GM12878 (cell line): ENCODE results near the gene RPL3. TPM values are rescaled to one million over a fixed set of nuclear protein-coding genes. Genes with fewer than 3 reads are reported as not detected.

Experiments used
- ATAC-seq: fragments of 200-7000 bp; cut with Tn5 transposase; 3 replicates; pipeline ENCODE4 v1.9.1; 2020; ENCODE audit warnings: mild to moderate bottlenecking, moderate library complexity
- BruUV-seq: library from RNA; stranded (reverse); fragments of 400-500 nt; replicated peaks from 2 replicates; lab custom pipeline; 2021; lab: Mats Ljungman, UMichigan
- CTCF ChIA-PET: fragments of 300-600 bp; sonication (Branson Sonifier 250); formaldehyde crosslinking; extraction: SDS; loops from one replicate; lab custom pipeline; 2021; ENCODE audit warnings: inconsistent platforms; lab: Yijun Ruan, JAX
- POLR2A ChIA-PET: fragments of 350-600 bp; formaldehyde crosslinking; extraction: SDS; loops from one replicate; lab custom pipeline; 2021; ENCODE audit warnings: inconsistent platforms; lab: Charles Lee
- RAD21 ChIA-PET: fragments of 300-600 bp; sonication (Branson Sonifier 250); formaldehyde crosslinking; loops from one replicate; lab custom pipeline; 2023; ENCODE audit warnings: antibody characterized with exemption; ENCODE audit not compliant: unreplicated experiment; lab: Charles Lee
- SMC1A ChIA-PET: fragments of 300-600 bp; sonication (Branson Sonifier 250); formaldehyde crosslinking; loops from one replicate; lab custom pipeline; 2023; ENCODE audit not compliant: unreplicated experiment, uncharacterized antibody; lab: Charles Lee
- DNase-seq: peaks from one replicate; pipeline ENCODE4 v3.0.0-alpha.2; 2011; ENCODE audit warnings: low read depth, low spot score
- FAIRE-seq: peaks from 3 replicates; lab custom pipeline; 2011; peaks lifted over from hg19 to GRCh38; lab: Jason Lieb, UNC
- H2AFZ ChIP-seq: 2 replicates; pipeline ENCODE4 v1.6.0; 2011; ENCODE audit warnings: low read depth, low read length, control low read depth; ENCODE audit not compliant: control insufficient read depth
- H3K27ac ChIP-seq: 2 replicates; pipeline ENCODE4 v1.5.1; 2011; ENCODE audit warnings: control low read depth; ENCODE audit not compliant: control insufficient read depth, insufficient read depth
- H3K27me3 ChIP-seq, 2 experiments: replicated peaks in 1 of 2; 2 replicates each; pipeline versions ENCODE4 v1.6.0 to v1.6.1; 2011; ENCODE audit warnings: low read length in 1 of 2; ENCODE audit not compliant: control insufficient read depth in 2 of 2, insufficient read depth in 2 of 2
- H3K36me3 ChIP-seq, 2 experiments: 2 replicates each; pipeline ENCODE4 v1.5.1; 2011; ENCODE audit warnings: low read length in 1 of 2; ENCODE audit not compliant: control insufficient read depth in 2 of 2, insufficient read depth in 2 of 2
- H3K4me1 ChIP-seq: 2 replicates; pipeline ENCODE4 v1.6.1; 2011; ENCODE audit warnings: mild to moderate bottlenecking, low read length, moderate library complexity, mixed read lengths; ENCODE audit not compliant: control insufficient read depth, insufficient read depth
- H3K4me2 ChIP-seq: 2 replicates; pipeline ENCODE4 v1.6.0; 2011; ENCODE audit warnings: control low read depth; ENCODE audit not compliant: control insufficient read depth, insufficient read depth
- H3K4me3 ChIP-seq: fragments of 200-600 bp; sonication (generic); 2 replicates; pipeline ENCODE4 v1.5.1; 2016
- H3K79me2 ChIP-seq: 2 replicates; pipeline ENCODE4 v1.6.0; 2011; ENCODE audit warnings: low read length; ENCODE audit not compliant: control insufficient read depth, insufficient read depth
- H3K9ac ChIP-seq: 2 replicates; pipeline ENCODE4 v1.8.0; 2011; ENCODE audit warnings: low read length, control low read depth, mixed read lengths; ENCODE audit not compliant: control insufficient read depth, insufficient read depth
- H3K9me3 ChIP-seq: replicated peaks from 3 replicates; pipeline ENCODE4 v1.5.1; 2011; ENCODE audit warnings: mild to moderate bottlenecking, low read length; ENCODE audit not compliant: control insufficient read depth, insufficient read depth
- H4K20me1 ChIP-seq: 2 replicates; pipeline ENCODE4 v1.6.0; 2011; ENCODE audit not compliant: control insufficient read depth, insufficient read depth
- BMI1 ChIP-seq: fragments of 450-650 bp; IDR thresholded peaks from 2 replicates; pipeline ENCODE4 v1.6.1; 2016; ENCODE audit warnings: mild to moderate bottlenecking, moderate library complexity, borderline replicate concordance
- CBFB ChIP-seq: IDR thresholded peaks from 2 replicates; pipeline ENCODE4 v1.6.1; 2016; ENCODE audit warnings: antibody characterized with exemption, low read depth
- EGR1 ChIP-seq, 2 experiments: IDR thresholded peaks; 1 replicate in 1 of 2; 2 replicates in 1 of 2; pipeline ENCODE4 v1.6.1; 2011 to 2012; ENCODE audit warnings: low read depth in 2 of 2, low read length in 2 of 2, borderline replicate concordance in 1 of 2, mild to moderate bottlenecking in 1 of 2, moderate library complexity in 1 of 2
- HDAC6 ChIP-seq: fragments of 200-600 bp; sonication (generic); IDR thresholded peaks from one replicate; pipeline ENCODE4 v1.8.0; 2017; ENCODE audit warnings: antibody characterized with exemption; ENCODE audit not compliant: unreplicated experiment
- PAX5 ChIP-seq: IDR thresholded peaks from 2 replicates; pipeline ENCODE4 v1.6.1; 2011; ENCODE audit warnings: low read depth, low read length, borderline replicate concordance
- RELA ChIP-seq: fragments of 450-650 bp; IDR thresholded peaks from 2 replicates; pipeline ENCODE4 v1.8.0; 2014; ENCODE audit warnings: borderline replicate concordance; ENCODE audit not compliant: partially characterized antibody
- TARDBP ChIP-seq: IDR thresholded peaks from 2 replicates; pipeline ENCODE4 v1.6.1; 2016; ENCODE audit warnings: borderline replicate concordance
- TCF3 ChIP-seq: IDR thresholded peaks from 2 replicates; pipeline ENCODE4 v1.6.1; 2012; ENCODE audit warnings: low read depth, mild to moderate bottlenecking, low read length, borderline replicate concordance; ENCODE audit not compliant: insufficient read depth
- ZNF24 ChIP-seq: fragments of 450-650 bp; IDR thresholded peaks from 2 replicates; pipeline ENCODE4 v1.6.1; 2017; ENCODE audit warnings: antibody characterized with exemption, mild to moderate bottlenecking
- ZSCAN29 ChIP-seq: fragments of 450-650 bp; IDR thresholded peaks from 2 replicates; pipeline ENCODE4 v1.6.1; 2017; ENCODE audit warnings: mild to moderate bottlenecking, moderate library complexity
- WGBS: methylation state at CpG from one replicate; pipeline ENCODE4 v1.1.6; 2016; ENCODE audit warnings: low lambda C conversion rate; ENCODE audit not compliant: insufficient replicate concordance, insufficient coverage; ENCODE audit errors: missing lambda C conversion rate; 5-methylcytosine and 5-hydroxymethylcytosine counted together
- in situ Hi-C: fragments of 300-500 bp; cut with MboI; formaldehyde crosslinking; loops from 9 replicates; pipeline ENCODE4 v1.14.3; 2018; ENCODE audit warnings: mixed read lengths
- intact Hi-C: fragments of 100-400 bp; cut with micrococcal nuclease; formaldehyde crosslinking; loops from one replicate; pipeline ENCODE4 v1.14.2; 2022; ENCODE audit not compliant: unreplicated experiment
- polyA plus RNA-seq, 11 experiments: library from polyadenylated mRNA; depleted of rRNA in 4 of 11; unstranded in 6 of 11; stranded (reverse) in 5 of 11; fragments of >200 nt; fragmentation: Nextera tagmentation in 4 of 11; fragmentation: Illumina TruSeq in 1 of 11; extraction: Ambion mirVana in 4 of 11; extraction: Trizol in 1 of 11; gene quantifications; 1 replicate in 1 of 11; 2 replicates in 10 of 11; pipeline versions ENCODE4 v1.2.1 to v1.2.3, GENCODE V29; 2011 to 2016; ENCODE audit warnings: inconsistent platforms in 2 of 11, missing spikeins in 2 of 11, low read depth in 1 of 11
- total RNA-seq, 4 experiments: library from RNA; depleted of rRNA in 3 of 4; stranded (reverse); fragments of >200 nt in 3 of 4; fragmentation: Illumina TruSeq in 1 of 4; extraction: Trizol in 1 of 4; gene quantifications; 2 replicates each; pipeline versions ENCODE4 v1.2.1 to v1.2.3, GENCODE V29; 2013 to 2021
- TF ChIP-seq, protein P1 (sequence below): fragments of 150-350 bp; IDR thresholded peaks from 2 replicates; pipeline ENCODE4 v1.6.1; 2016; ENCODE audit warnings: low read depth, low read length
- TF ChIP-seq, protein P2 (sequence below): fragments of 450-650 bp; IDR thresholded peaks from 2 replicates; pipeline ENCODE4 v1.6.1; 2017; ENCODE audit warnings: mild to moderate bottlenecking, low read depth, inconsistent platforms; ENCODE audit not compliant: poor library complexity, severe bottlenecking

RPL3 gene
- total and polyA plus RNA-seq, 10 of the 15 experiments (the other 5 are each of a cell fraction or from before 2014, with no cell fraction given), result 1,534 to 6,791 (median 3,992) TPM

DNA sequence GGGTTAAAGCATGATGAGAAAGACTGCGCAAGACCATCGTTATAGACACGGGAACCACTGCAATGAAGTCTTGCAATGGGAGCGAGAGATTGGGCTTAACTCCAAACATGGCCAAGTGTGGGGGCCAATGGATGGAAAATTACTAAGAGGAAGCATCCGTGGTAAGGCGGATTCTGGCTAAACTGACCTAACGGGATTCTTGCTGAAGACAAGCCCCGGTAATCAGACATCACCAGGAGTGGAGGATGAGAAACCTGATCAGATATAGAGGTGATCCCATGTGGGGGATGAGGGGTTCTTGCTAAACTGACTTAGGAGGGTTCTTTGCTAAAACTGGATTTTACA lies 24.6 kb upstream of the RPL3 start:
- intact Hi-C loops, result no loop called here
- H3K9me3 ChIP-seq, result no peaks in the 10 kb centered on the region
- peaks cover 2% of the 10 kb centered on the region for H3K4me1 ChIP-seq
- BruUV-seq, result no TSS peak
- ChIA-PET SMC1A (interaction anchor here (0.9 to 2.9 kb wide), 12 partner anchors 10 to 185 kb away, joined by 3 to 16 read pairs (median 4); no protein-coding TSS in a partner anchor), RAD21 (interaction anchor here (0.9 to 2.3 kb wide), 8 partner anchors 9 to 185 kb away, joined by 3 to 14 read pairs (median 4); partner anchors contain the start of gene TAB1), CTCF (interaction anchor here (0.6 to 4.5 kb wide), 29 partner anchors 9 to 1372 kb away, joined by 3 to 47 read pairs (median 4); partner anchors contain the start of genes ATF4 and RPL3)
- ATAC-seq, result no peak
- peaks cover 0 to 1% of the 10 kb centered on the region in 2 experiments; a peak in 2 of 4 replicates for H3K27me3 ChIP-seq
- no peak overlapping the region for H3K4me2 ChIP-seq
- TF ChIP-seq ZSCAN29 (no peak), RELA (no peak), EGR1 (IDR thresholded peaks at IDR 0.05; ENCODE audit: borderline replicate concordance in 1 of 2, low read depth in 2 of 2, low read length in 2 of 2) (no peak), PAX5 (no peak), ZNF24 (no peak), HDAC6 (no peak), CBFB (no peak), TARDBP (no peak), TCF3 (no peak), BMI1 (no peak)
- TF ChIP-seq, protein P1, sequence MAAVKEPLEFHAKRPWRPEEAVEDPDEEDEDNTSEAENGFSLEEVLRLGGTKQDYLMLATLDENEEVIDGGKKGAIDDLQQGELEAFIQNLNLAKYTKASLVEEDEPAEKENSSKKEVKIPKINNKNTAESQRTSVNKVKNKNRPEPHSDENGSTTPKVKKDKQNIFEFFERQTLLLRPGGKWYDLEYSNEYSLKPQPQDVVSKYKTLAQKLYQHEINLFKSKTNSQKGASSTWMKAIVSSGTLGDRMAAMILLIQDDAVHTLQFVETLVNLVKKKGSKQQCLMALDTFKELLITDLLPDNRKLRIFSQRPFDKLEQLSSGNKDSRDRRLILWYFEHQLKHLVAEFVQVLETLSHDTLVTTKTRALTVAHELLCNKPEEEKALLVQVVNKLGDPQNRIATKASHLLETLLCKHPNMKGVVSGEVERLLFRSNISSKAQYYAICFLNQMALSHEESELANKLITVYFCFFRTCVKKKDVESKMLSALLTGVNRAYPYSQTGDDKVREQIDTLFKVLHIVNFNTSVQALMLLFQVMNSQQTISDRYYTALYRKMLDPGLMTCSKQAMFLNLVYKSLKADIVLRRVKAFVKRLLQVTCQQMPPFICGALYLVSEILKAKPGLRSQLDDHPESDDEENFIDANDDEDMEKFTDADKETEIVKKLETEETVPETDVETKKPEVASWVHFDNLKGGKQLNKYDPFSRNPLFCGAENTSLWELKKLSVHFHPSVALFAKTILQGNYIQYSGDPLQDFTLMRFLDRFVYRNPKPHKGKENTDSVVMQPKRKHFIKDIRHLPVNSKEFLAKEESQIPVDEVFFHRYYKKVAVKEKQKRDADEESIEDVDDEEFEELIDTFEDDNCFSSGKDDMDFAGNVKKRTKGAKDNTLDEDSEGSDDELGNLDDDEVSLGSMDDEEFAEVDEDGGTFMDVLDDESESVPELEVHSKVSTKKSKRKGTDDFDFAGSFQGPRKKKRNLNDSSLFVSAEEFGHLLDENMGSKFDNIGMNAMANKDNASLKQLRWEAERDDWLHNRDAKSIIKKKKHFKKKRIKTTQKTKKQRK, result no peak
- TF ChIP-seq, protein P2, sequence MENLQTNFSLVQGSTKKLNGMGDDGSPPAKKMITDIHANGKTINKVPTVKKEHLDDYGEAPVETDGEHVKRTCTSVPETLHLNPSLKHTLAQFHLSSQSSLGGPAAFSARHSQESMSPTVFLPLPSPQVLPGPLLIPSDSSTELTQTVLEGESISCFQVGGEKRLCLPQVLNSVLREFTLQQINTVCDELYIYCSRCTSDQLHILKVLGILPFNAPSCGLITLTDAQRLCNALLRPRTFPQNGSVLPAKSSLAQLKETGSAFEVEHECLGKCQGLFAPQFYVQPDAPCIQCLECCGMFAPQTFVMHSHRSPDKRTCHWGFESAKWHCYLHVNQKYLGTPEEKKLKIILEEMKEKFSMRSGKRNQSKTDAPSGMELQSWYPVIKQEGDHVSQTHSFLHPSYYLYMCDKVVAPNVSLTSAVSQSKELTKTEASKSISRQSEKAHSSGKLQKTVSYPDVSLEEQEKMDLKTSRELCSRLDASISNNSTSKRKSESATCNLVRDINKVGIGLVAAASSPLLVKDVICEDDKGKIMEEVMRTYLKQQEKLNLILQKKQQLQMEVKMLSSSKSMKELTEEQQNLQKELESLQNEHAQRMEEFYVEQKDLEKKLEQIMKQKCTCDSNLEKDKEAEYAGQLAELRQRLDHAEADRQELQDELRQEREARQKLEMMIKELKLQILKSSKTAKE, result no peak
- TF ChIP-seq, all 136 proteins: peak for 0
- POLR2A ChIA-PET, result interaction anchor here (1.0 kb wide), 1 partner anchor 21 kb away, joined by 3 read pairs; no protein-coding TSS in a partner anchor
- FAIRE-seq, result no peak
- Histone ChIP-seq H3K79me2 (no peaks in the 10 kb centered on the region), H2AFZ (no peak overlapping the region), H3K27ac (no peak overlapping the region), H3K4me3 (no peak overlapping the region), H4K20me1 (no peaks in the 10 kb centered on the region), H3K9ac (no peak overlapping the region), H3K36me3 (no peaks in the 10 kb centered on the region)
- WGBS, result 59% methylated on average over 8 of the region's 8 CpGs
- in situ Hi-C loops, result loop anchor here (10.0 kb wide), 1 partner anchor 691 kb away; no protein-coding TSS in a partner anchor
- no peak for DNase-seq
